GM23248 (cell line): ENCODE data around the gene ZFP36.

Source experiments
- EZH2 ChIP-seq: fragments of 200-600 bp; sonication (generic); IDR thresholded peaks from 2 replicates; pipeline ENCODE4 v1.6.1; 2018; ENCODE audit warnings: antibody characterized with exemption, mild to moderate bottlenecking; ENCODE audit not compliant: insufficient read depth, poor library complexity, severe bottlenecking
- EZH2phosphoT487 ChIP-seq: fragments of 200-600 bp; sonication (generic); IDR thresholded peaks from 2 replicates; pipeline ENCODE4 v1.6.1; 2018; ENCODE audit warnings: antibody characterized with exemption, moderate library complexity, mild to moderate bottlenecking, low read depth; ENCODE audit not compliant: insufficient read depth

DNA sequence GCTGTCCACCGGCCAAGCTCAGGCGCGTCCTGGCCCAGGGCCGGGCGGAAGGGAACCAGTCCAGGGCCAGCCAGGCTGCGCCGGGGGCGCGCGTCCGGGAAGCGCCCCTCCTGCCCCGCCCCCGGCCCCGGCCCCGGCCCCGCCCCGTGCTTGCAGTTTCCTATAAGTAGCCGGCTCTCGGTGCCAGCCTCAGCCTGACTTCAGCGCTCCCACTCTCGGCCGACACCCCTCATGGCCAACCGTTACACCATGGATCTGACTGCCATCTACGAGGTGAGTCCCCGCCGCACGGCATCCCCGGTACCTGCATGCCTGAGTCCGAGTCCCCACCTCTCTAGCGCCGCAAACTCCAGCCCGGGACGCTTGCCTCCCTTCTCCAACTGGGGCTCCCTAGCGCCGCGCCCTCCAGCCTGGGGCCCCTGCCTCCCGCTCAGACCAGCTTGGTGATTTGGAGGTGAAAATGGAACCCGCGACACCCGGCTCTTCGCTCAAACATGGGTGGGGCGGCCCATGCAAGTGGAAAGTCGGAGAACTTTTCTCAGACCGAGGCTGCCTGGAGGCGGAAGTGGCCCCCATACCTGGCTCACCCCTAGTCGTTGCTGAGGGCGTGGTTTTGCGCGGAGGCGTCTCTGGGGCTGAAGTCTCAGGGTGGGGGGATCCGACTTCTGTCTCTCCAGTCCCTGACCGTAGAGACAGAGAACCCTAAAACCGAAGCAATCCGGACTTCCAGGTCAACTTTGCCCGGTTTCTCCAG lies at the start of gene ZFP36:
- TF ChIP-seq EZH2phosphoT487 (no peak), EZH2 (no peak)
